Sciatic nerve (tissue), 2 donors: Measurements from ENCODE around the gene MYCL. TPM values are rescaled to one million over a fixed set of nuclear protein-coding genes. Genes with fewer than 3 reads are reported as not detected.

Experiments
- ATAC-seq: fragments of 200-7000 bp; cut with Tn5 transposase; one replicate; pipeline ENCODE4 v1.9.1; 2020; ENCODE audit warnings: mild to moderate bottlenecking, moderate library complexity
- DNase-seq: peaks from one replicate; pipeline ENCODE4 v3.0.0-alpha.2; 2020; ENCODE audit warnings: low spot score
- intact Hi-C: fragments of 100-400 bp; cut with DNase I; formaldehyde crosslinking; loops from one replicate; pipeline ENCODE4 v1.14.2; 2022
- total RNA-seq: library from RNA; stranded (reverse); fragmentation: NEBNext Ultra II Directional; extraction: Animal tissue kit (Norgen Biotek cat#: 25700); gene quantifications from one replicate; pipeline ENCODE4 v1.2.1, GENCODE V29; 2021
- donor health status: DM: no; HTN: no; CAD: no.
- donor health status: DM: no; HTN: no; CAD: no.

The MYCL gene, protein sequence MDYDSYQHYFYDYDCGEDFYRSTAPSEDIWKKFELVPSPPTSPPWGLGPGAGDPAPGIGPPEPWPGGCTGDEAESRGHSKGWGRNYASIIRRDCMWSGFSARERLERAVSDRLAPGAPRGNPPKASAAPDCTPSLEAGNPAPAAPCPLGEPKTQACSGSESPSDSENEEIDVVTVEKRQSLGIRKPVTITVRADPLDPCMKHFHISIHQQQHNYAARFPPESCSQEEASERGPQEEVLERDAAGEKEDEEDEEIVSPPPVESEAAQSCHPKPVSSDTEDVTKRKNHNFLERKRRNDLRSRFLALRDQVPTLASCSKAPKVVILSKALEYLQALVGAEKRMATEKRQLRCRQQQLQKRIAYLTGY
- 2.5 TPM for total RNA-seq

DNA sequence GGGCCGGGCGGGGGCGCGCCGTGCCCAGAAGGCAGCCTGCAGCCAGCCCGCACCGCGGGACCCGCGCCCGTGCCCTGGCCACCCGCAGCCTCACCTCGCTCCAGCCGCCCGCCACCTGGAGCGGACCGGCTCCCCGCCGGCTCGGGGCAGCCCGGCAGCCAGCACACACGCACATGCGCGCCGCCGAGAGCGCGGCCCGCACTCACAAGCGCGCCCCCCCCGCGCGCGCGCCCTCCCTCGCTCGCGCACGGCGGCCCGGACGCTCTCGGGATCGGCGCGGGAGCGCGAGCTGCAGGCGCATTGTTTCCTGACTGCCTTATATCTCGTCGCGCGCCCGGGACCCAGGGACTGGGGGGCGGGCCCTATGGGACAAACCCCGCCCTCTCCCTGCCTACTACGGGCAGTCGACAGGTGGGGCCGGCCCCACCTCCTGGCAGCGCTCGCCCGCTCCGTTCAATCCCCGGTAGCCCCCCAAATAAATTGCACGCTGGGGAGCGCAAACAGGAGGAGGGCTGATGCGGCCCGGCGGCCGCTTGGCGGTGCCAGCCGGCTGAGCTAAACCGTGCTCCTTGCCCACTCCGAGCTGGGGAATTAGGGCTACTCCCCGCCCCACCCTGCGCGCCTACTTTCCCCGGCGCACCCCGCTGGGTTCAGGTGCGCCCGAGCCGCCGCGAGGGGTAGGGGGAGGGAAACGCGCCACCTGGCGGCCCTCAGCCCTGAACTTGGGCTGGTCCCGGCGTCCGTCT is at the start of gene MYCL:
MYCL (minus strand) TSS at position 204 of the 746 bp plus-strand sequence. CDS start 483 bp downstream, outside the sequence.
- ATAC-seq (peak; percentile 86), DNase-seq (peak; percentile 79)
- intact Hi-C loops: loop anchor here (5.0 kb wide), 1 partner anchor 85 kb away; no protein-coding TSS in a partner anchor

DNA sequence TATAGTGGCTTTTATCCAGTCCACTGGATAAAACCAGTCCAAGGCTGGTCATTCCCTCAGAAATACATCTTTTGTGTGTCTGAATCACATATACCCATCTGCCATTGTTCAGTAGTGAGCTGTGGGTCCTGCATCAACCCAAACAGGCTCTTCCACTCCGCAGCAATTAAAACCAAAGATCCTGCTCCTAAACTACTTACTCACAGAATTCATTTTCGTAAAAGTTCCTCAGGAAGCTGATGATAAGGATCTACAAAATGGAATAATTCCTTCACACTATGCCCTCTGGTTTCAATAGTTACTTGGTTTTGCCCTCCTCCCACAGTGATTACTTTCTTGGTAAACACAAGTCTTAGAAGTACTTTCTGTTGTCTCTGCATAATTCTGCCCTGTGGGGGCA is 48.2 kb upstream of the MYCL start:
- ATAC-seq (no peak), DNase-seq (no peak)
- intact Hi-C loops: no loop called here

DNA sequence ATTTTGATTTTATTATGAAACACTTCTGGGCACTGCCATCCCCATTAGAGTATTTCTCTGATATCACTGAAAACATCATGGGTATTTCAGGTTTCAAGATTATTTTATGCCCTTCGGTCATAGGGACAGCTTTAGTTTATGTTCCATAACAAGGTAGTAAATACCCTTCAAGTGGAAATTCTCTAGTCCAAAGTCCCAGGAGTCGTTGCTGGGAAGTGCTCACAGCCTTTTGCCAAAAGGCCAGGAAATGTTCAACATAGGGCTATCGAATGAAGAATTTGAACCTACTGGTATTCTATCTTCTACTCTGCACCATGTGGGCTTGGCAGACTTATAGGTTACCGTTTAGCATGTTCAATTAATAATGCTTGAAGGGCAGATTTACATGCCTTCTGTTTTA is 45.5 kb upstream of the MYCL start:
- intact Hi-C loops: no loop called here
- no peak for DNase-seq
- no peak for ATAC-seq

DNA sequence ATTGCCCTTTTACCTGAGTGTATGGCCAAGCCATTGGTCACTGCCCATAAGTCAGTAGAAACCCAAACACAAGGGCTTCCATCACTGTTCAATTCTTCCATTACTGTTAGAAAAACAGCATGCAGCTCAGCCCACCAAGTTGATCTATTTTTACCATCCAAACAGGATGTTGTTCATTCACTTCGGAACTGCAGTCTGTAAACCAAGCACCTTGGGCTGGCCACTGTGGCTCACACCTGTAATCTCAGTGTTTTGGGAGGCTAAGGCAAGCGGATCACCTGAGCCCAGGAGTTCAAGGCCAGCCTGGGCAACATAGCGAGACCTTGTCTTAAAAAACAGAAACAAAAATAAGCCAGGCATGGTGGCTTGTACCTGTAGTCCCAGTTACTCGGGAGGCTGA is 44.5 kb upstream of the MYCL start:
- intact Hi-C loops: no loop called here
- DNase-seq: no peak
- ATAC-seq: no peak

DNA sequence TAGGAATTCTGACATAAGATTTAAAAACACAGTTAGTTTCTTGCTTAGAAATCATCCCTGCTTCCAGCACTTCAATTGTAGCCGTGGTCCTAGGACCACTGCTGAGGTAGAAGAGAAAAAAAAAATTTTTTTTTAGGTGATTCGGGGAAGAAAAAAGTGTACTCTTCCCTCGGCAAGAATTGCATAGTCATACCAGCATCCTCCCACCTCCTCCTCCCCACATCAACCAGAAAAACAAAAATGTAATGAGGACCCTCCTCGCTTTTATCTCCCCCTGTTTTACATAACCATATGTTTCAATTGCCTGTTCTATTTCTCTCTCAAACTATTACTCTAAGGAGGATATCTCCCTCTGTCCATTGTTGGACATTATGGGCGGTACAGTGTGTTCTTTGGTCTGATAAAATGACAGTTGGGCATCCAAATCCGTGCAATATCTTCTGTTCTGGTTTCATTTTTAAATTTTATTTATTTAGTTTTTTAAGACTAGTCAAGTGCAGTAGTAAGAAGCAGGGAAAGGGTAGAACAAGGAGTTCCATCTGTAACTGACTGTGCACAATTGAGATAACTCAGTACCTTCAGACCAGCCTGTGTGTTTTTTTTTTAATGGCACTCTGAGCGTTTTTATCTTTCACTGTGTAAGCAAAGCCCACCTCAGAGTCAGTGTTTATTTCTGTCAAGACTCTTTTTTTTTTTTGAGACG is 42.8 kb upstream of the MYCL start:
- DNase-seq (no peak), ATAC-seq (no peak)
- intact Hi-C loops: no loop called here

DNA sequence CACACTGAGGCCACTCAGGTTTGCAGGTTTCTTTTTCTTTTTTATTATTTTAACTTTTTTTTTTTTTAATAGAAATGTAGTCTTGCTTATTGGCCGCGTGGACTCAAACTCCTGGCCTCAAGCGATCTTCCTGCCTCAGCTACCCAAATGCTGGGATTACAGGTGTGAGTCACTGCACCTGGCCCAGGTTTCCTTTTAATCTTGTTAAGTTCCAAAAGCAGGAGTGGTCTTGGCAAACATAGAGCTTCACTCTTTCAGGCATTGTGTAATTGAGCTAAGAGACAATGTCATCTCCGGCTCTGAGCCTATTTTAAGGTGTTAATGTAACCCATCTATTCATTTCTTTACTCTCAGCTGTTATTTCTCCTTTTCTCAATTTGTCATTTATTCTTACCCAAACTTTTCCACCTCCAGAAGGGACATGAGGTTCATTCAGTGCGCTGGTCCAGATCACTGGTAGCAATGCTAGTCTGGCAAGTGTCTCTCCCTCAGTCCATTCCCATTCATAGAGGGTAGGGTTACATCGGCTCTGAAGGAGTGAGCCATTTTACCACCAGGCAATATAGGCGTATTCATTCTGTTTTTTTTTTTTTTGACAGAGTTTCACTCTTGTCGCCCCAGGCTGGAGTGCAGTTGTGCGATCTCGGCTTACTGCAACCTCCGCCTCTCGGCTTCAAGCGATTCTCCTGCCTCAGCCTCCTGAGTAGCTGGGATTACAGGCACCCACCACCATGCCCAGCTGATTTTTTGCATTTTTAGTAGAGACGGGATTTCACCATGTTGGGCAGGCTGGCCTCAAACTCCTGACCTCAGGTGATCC is 42.0 kb upstream of the MYCL start:
- no peak for ATAC-seq
- intact Hi-C loops: no loop called here
- no peak for DNase-seq

DNA sequence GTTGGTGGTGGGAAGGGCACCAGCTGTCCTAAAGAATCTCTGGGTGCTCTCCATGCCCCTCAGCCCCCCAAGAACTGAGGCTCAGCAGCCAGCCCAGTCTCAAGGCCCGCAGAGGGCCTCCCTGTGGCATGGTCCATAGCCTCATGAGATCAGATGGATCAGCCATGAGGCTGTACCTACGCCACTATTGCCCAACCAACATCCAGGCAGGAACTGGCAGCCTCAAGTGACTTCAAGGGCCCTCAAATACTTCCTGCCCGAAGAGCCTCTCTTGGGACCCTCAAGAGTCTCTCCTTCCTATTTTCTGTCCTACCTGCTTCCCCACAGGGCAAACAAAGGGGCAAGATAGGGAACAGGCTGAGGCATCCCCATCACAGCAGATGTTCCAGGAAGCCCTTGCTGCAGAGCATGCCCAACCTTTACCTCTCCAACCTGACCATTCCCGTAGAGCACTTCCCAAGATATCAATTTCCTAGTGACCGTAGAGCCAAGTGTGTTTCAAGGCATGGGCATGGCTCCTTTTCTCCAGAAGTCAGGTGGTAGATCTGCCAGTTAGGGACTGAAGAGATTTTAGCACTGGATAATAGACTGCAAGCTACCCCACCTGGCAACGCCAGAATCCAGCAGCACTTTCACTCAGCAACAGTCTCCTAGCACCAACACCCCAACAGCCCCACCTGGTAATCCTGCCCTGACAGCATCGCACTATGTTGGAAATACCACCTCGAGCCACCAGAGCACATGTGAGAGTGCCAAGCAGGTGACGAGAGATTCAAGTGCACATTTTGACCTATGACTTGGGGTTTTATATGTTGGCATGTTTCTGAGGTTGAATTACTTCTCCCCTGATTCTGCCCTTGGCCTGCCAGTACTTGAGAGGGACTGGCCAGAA is 39.5 kb upstream of the MYCL start:
- DNase-seq (no peak), ATAC-seq (no peak)
- intact Hi-C loops: no loop called here

DNA sequence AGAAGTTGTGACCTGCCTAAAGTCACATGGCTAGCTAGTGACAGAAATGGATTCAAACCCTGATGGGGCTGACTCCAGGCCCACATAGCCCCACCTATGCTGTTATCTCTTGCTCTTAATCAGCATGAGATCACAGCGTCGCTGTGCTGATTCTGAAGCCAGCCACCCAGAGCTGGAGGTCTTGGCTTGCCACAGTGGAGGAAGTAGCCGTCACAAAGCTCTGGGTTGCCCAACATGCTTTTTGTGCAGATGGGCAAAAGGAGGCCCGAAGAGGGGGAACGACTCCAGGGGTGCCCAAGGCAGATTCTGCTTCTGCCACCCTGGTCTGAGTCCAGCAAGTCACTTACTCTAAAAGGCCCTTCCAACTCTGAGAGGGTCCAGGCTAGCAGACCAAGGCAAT is 38.5 kb upstream of the MYCL start:
- intact Hi-C loops: no loop called here
- peak; percentile 50 for ATAC-seq
- DNase-seq: no peak

DNA sequence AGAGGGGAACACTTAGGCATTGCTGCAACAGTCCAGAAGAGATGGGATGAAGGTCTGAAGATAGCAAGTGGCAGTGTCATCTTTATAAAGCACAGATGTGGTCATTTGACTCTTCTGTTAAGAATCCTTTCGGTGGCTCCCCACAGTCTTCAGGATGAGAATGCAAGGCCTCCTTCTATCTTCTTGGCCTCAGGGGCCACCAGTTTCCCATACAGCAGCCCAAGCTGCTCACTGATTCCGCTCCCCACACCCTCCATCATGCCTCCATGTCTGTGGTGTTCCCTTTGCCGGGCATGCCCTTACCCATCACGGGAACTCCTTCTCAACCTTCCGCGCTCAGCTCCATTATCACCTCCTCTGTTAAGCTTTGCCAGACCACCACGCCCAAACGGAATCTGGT is 37.1 kb upstream of the MYCL start:
- intact Hi-C loops: no loop called here
- ATAC-seq (no peak), DNase-seq (no peak)

DNA sequence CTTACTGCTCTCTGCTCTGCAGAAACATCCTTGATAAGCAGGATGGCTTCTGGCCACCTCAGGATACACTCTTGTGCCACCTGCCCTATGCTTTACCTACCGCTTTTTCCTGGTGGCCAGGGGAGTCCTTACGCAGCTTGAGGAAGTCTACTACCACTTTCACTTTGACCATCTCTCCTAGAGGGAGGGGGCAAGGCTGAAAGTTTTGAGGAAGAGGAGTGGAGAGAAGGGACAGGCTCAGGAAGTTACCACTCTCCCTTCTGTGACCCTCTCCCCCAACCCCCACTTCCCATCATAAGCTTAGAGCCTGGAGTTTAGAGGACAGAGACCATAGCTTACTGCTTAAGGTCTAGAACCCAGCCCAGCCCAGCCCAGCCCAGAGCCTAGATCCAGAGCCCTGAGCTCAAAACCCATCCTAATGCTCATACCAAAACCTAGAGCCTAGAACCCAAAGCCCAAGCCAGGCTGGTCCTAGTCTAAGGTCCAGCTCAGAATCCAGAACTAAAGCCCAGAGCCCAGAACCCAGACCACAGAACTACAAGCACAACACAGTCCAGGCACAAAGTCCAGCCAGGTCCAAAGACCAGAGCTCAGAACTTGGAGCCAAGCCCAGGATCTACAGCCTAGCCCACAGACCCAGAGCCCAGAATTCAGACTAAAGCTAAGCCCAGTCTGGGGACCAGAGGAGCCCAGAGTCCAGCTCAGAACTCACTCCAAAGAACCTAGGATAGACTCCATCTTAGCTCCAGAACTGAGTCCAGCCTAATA is 35.2 kb upstream of the MYCL start:
- peak; percentile 48 for ATAC-seq
- no peak for DNase-seq
- intact Hi-C loops: no loop called here

DNA sequence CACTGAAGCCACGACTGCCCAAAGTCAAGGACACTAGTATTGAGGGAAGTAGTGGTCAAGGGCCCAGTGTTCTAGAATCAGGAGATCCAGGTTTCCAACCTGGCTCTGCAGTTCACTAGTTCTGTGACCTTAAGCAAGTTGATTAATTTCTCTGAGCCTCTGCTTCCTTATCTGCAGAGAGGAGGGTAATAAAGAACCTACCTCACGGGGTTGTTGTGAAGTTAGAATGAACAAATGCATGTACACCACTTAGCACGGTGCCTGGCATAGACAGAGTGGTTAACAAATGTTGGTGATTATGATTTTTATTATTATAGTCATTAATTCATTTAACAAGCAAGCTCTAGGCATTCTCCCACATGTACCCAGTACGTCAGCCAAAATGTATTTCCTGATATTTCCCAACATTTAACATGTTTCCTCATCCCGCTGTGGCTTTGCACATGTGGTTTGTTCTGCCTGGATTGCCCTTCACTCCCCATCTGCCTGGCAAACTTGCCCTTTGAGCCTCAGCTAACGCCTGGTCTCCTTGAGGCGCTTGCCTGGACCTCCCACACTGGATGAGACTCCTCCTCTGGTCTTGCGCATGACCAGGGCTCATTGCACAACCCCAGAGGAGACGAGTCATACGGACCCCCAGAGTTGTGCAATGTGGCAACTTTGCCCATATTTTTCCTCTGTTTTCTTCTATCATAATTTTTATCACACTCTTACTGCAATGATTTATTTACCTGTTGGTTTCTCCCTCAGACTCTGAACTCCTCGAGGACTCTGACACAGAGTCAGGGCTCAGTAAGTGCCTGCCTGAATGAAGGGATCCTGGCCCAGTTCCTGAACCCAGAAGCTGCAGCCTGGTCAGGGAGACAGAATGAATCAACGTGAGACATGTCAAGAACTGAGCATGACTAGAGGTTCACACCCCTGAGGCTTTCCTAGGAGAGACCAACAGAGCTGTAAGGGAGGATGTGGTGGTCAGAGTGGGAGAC is 32.5 kb upstream of the MYCL start:
- ATAC-seq: peak; percentile 97
- intact Hi-C loops: no loop called here
- peak; percentile 82 for DNase-seq

DNA sequence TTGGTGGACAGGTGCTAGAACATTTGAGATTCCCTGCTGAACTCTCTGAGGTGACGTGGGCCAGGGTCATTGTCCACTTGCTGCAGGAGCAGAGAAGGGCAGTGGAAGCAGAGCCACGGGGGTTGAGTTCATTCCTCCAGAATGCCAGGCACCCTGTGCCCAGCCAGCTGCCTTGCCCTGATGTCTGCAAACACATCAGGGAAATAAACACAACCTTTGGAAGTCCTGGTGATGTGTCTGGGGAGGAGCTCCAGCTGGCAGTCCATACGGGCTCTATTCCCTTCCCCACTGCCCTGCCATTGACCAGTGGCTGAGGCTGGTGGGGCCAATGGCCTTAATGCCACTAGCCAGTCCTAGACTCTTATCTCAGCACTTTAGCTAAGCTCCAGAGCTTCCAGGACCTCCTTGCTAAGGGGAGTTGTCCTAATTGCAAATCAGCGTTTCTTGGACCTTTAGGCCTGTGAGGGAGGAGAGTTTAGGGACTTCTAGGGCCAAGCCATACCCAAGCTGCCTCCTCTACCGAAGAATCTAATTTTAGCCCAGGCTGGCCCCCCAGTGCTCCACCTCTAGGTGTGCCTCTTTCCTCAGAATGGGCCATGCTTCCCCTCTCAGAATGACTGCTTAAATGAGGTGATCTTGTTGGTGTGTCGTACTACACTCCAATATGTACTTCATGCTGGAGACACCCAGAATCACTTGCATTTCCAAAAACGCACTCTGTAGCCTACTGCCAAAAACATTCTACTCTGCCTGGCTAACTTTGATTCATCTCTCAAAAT is 27.3 kb upstream of the MYCL start:
- ATAC-seq (no peak), DNase-seq (no peak)
- intact Hi-C loops: loop anchor here (5.0 kb wide), 1 partner anchor 38 kb away; no protein-coding TSS in a partner anchor

DNA sequence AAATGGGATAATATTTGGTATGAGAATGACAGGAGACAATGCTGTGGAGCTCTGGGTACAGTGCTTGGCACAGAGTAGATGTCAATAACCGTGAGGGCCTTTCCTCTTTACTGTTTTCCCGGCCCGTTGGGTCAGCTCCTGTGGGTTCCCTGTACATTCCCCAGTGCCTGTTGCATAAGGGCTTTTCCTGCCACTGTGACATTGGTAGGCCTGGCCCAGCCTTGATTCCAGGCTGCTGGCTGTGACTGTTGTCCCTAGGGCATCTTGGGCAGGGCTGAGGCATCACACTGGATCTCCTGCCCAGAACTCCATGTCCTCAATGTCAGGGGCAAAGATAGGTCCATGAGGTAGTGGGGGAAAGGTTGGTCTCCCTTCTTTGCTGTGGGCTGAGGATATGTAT is 25.8 kb upstream of the MYCL start:
- DNase-seq: no peak
- intact Hi-C loops: loop anchor here (5.0 kb wide), 1 partner anchor 40 kb away; no protein-coding TSS in a partner anchor
- peak; percentile 39 for ATAC-seq

DNA sequence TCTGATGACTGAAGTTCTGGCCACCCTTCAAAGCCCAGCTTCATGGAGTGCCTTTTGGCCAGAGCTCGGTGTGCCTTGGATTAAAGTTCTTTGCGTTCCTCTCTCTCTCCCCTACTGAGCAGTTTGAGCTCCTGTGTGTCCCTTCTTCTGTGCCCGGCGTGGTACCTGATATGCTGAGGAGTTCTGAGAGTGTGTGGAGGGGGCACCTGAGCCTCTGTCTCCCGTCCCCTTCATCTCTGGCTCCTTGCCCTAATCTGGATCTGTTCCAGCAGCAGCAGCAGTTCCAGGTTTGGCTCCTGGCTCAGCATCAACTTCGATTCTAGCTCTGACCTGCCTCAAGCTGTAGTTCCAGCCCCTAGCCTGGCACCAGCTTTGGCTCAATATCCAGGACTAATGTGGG is 25.1 kb upstream of the MYCL start:
- intact Hi-C loops: loop anchor here (5.0 kb wide), 1 partner anchor 40 kb away; no protein-coding TSS in a partner anchor
- no peak for ATAC-seq
- no peak for DNase-seq

DNA sequence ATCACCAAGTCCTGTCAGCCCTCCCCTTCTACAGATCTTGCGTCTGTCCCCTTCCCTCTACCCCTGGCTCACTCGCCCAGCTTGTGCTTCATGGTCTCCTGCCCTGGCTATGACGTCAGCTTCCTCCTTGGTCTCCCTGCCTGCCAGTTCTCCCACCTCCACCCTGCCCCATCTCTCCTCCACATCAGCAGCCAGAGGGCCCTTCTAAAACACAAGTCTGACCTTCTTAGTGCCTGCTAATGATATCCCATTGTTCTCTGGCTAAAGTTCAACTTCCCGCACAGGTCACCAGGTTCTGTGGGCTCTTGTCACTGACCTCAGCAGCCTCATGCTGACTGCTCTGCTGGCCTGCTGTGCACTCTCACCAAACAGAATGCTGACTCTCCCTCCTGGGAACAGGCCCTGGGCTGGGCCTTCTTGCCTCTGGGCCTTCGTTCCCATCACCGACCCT is 24.7 kb upstream of the MYCL start:
- ATAC-seq (peak; percentile 33), DNase-seq (no peak)
- intact Hi-C loops: loop anchor here (5.0 kb wide), 1 partner anchor 41 kb away; no protein-coding TSS in a partner anchor
